Mucosa of rectum (tissue), 2 donors: ENCODE results near the gene DYNC2I2.
A peak's percentile ranks its signal among the peaks of the same experiment; 100 is the strongest.

ENCODE experiments used
- H3K27ac ChIP-seq, 2 donors: one replicate each; pipeline ENCODE4 v1.7.0; 2013; ENCODE audit warnings: inconsistent platforms in 2 of 2, low read depth in 2 of 2, low read length in 2 of 2
- H3K27me3 ChIP-seq, 2 donors: one replicate each; pipeline ENCODE4 v1.7.0; 2013; ENCODE audit warnings: low read length in 2 of 2; ENCODE audit not compliant: control insufficient read depth in 2 of 2, insufficient read depth in 2 of 2
- H3K36me3 ChIP-seq, 2 donors: one replicate each; pipeline ENCODE4 v1.7.0; 2013; ENCODE audit warnings: low read length in 2 of 2; ENCODE audit not compliant: control insufficient read depth in 2 of 2, insufficient read depth in 2 of 2
- H3K4me1 ChIP-seq, 2 donors: one replicate each; pipeline ENCODE4 v1.7.0; 2013; ENCODE audit warnings: low read length in 2 of 2, mild to moderate bottlenecking in 1 of 2; ENCODE audit not compliant: control insufficient read depth in 2 of 2, insufficient read depth in 2 of 2
- H3K4me3 ChIP-seq, 2 donors: one replicate each; pipeline ENCODE4 v1.7.0; 2013; ENCODE audit warnings: low read length in 2 of 2
- H3K9ac ChIP-seq, 2 donors: one replicate each; pipeline ENCODE4 v1.7.0; 2013; ENCODE audit warnings: low read length in 2 of 2, low read depth in 1 of 2, mild to moderate bottlenecking in 1 of 2
- H3K9me3 ChIP-seq, 2 donors: one replicate each; pipeline ENCODE4 v1.7.0; 2013; ENCODE audit warnings: low read length in 2 of 2; ENCODE audit not compliant: control insufficient read depth in 2 of 2
- donor health status: healthy.
- donor health status: Normal muscosa, but diverticular disease.

Gene DYNC2I2

DNA sequence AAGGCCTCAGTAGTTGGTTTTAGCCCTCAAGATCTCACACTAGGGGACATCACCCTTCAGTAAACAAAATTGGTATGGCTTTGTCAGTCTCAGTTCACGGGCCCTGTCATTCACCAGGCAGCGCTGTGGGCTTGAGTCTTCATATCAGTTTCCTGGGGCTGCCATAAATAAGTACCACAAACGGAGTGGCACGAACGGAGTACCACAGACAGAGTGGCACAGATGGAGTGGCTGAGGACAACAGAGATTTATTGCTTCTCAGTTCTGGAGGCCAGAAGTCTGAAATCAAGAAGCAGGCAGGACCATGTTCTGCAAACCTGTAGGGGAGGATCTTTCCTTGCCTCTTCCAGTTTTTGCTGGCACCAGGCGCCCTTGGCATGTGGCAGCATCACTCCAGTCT, 37.5 kb downstream of the DYNC2I2 start:
- Histone ChIP-seq H3K27ac (no peak overlapping the region), H3K4me1 (no peaks in the 10 kb centered on the region), H3K27me3 (no peaks in the 10 kb centered on the region), H3K36me3 (peaks cover 66 to 82% of the 10 kb centered on the region in 2 donors), H3K9ac (no peak overlapping the region), H3K9me3 (no peaks in the 10 kb centered on the region), H3K4me3 (no peak overlapping the region)

DNA sequence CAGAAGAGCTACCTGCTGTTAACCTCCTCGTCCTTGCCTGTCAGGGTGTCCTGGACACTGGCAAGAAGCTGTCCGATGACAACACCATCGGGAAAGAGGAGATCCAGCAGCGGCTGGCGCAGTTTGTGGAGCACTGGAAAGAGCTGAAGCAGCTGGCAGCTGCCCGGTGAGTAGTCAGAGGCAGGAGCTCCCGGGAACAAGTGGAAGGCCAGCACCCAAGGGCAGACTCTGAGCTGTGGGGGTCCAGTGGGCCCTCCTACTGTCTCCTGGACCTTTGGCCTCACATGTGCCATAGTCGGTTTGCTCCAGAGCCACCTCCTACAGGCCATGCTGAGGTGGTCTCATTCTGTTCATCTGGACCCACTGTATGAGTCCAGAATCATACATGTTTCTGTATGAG, 38.7 kb downstream of the DYNC2I2 start:
- no peaks in the 10 kb centered on the region for H3K27me3 ChIP-seq
- H3K4me1 ChIP-seq = no peaks in the 10 kb centered on the region
- H3K36me3 ChIP-seq = peaks cover 71 to 90% of the 10 kb centered on the region in 2 donors
- no peak overlapping the region for H3K9ac ChIP-seq
- H3K9me3 ChIP-seq = no peaks in the 10 kb centered on the region
- no peak overlapping the region for H3K27ac ChIP-seq
- H3K4me3 ChIP-seq = no peak overlapping the region

DNA sequence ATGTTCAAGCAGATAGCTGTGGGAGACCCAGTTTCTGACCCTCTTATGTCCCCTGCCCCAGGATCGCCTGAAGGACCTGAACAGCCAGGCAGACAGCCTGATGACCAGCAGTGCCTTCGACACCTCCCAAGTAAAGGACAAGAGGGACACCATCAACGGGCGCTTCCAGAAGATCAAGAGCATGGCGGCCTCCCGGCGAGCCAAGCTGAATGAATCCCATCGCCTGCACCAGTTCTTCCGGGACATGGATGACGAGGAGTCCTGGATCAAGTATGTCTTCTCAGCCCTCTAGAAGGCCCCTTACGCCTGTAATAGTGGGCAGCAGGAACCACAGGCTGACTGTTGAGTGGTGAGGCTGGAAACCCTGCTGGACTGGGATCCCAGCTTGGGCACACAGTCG, 41.1 kb downstream of the DYNC2I2 start:
- H3K9me3 ChIP-seq = no peaks in the 10 kb centered on the region
- no peaks in the 10 kb centered on the region for H3K27me3 ChIP-seq
- no peaks in the 10 kb centered on the region for H3K4me1 ChIP-seq
- no peak overlapping the region for H3K9ac ChIP-seq
- H3K27ac ChIP-seq = no peak overlapping the region
- H3K4me3 ChIP-seq = no peak overlapping the region
- peaks cover 79 to 89% of the 10 kb centered on the region in 2 donors for H3K36me3 ChIP-seq

DNA sequence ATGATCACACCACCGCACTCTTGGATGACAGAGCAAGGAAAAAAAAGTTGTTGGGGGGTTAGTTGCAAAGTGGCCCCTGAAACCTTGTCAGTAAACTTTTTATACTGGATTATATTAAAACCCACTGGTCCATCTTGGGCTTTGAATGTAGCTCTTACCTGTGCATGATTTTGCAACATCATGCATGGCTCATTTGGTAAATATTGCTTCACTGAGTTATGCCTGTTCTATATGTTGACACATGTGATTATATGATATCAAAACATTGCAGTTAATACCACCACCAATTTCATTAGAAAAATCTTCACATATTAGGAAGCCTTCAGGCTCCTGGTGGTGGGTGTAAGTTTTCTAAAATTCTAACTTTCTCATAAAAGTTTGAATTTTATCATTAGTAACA, 41.9 kb downstream of the DYNC2I2 start:
- H3K9me3 ChIP-seq = no peaks in the 10 kb centered on the region
- H3K36me3 ChIP-seq = peaks cover 80 to 90% of the 10 kb centered on the region in 2 donors
- H3K4me3 ChIP-seq = no peak overlapping the region
- no peak overlapping the region for H3K27ac ChIP-seq
- H3K27me3 ChIP-seq = no peaks in the 10 kb centered on the region
- no peaks in the 10 kb centered on the region for H3K4me1 ChIP-seq
- no peak overlapping the region for H3K9ac ChIP-seq

DNA sequence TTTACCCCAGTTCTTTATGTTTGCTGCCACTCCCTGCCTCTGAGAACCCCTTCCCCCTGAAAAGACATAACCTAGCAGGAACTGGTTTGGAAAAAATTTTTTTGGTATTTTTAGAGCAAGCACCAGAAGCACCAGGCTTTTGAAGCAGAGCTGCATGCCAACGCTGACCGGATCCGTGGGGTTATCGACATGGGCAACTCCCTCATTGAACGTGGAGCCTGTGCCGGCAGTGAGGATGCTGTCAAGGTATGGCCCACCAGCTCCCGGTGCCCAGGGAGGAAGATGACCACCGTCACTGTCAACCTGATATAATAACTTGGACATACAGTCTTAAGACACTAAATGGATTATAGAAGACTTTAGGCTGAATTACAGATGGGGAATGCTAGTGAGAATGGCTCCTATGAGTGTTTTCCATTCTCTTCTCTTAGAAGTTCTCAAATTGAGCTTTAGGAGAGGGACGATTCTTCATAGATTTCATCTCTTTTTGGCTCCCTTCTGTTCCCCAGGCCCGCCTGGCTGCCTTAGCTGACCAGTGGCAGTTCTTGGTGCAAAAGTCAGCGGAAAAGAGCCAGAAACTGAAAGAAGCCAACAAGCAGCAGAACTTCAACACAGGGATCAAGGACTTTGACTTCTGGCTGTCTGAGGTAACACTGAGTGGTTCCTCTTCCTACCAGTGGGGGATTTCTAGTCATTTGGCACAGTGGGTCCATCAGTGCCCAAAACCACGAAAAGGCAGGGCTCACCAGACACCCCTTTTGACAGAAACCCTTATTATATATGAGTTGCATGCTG, 44.9 kb downstream of the DYNC2I2 start:
- Histone ChIP-seq H3K4me1 (no peaks in the 10 kb centered on the region), H3K9me3 (no peaks in the 10 kb centered on the region), H3K36me3 (peaks cover 85 to 91% of the 10 kb centered on the region in 2 donors), H3K4me3 (no peak overlapping the region), H3K9ac (no peak overlapping the region), H3K27me3 (no peaks in the 10 kb centered on the region), H3K27ac (no peak overlapping the region)

GRCh38 chr9:128610897-128611296, 45.8 kb downstream of the DYNC2I2 start:
- H3K27me3 ChIP-seq = no peaks in the 10 kb centered on the region
- peaks cover 86 to 87% of the 10 kb centered on the region in 2 donors for H3K36me3 ChIP-seq
- H3K27ac ChIP-seq = no peak overlapping the region
- no peaks in the 10 kb centered on the region for H3K4me1 ChIP-seq
- H3K9ac ChIP-seq = no peak overlapping the region
- H3K4me3 ChIP-seq = no peak overlapping the region
- no peaks in the 10 kb centered on the region for H3K9me3 ChIP-seq

GRCh38 chr9:128607642-128608350, 48.9 kb downstream of the DYNC2I2 start:
- no peaks in the 10 kb centered on the region for H3K9me3 ChIP-seq
- no peaks in the 10 kb centered on the region for H3K4me1 ChIP-seq
- H3K4me3 ChIP-seq = no peak overlapping the region
- no peaks in the 10 kb centered on the region for H3K27me3 ChIP-seq
- H3K36me3 ChIP-seq = peaks cover 81 to 86% of the 10 kb centered on the region in 2 donors
- H3K27ac ChIP-seq = peak overlapping the region in 1 of 2 donors; percentile 4
- no peak overlapping the region for H3K9ac ChIP-seq

DNA sequence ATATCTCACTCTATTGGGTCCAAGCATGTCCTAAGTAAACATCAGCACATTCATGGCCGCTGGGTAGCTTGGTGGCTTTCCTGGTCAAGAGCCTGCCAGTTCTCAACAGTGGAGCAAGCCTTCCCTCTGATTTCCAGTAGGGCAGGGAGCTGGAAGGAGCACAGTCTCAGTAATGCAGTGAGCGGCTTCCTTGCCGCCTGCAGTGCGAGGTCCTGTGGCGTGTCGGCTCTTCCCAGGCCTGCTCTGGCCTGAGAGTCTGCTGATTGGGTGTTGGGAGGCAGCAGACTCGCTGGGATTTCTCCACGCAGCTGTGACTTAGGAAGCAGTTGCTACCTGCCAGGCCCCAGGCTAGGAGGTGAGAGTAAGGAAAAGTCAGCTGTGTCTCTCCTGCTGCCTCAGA, 53.0 kb downstream of the DYNC2I2 start:
- Histone ChIP-seq H3K4me3 (no peak overlapping the region), H3K9me3 (no peaks in the 10 kb centered on the region), H3K27ac (no peak overlapping the region), H3K27me3 (no peaks in the 10 kb centered on the region), H3K9ac (no peak overlapping the region), H3K4me1 (no peaks in the 10 kb centered on the region), H3K36me3 (peaks cover 72 to 76% of the 10 kb centered on the region in 2 donors)

- no peaks in the 10 kb centered on the region for H3K27me3 ChIP-seq
- H3K36me3 ChIP-seq = peaks cover 66 to 68% of the 10 kb centered on the region in 2 donors
- no peak overlapping the region for H3K9ac ChIP-seq
- H3K4me3 ChIP-seq = no peak overlapping the region
- no peak overlapping the region for H3K27ac ChIP-seq
- no peaks in the 10 kb centered on the region for H3K9me3 ChIP-seq
- no peaks in the 10 kb centered on the region for H3K4me1 ChIP-seq
Measured at GRCh38 chr9:128600099-128600498, 56.5 kb downstream of the DYNC2I2 start.

GRCh38 chr9:128595471-128595870, 61.2 kb downstream of the DYNC2I2 start:
- Histone ChIP-seq H3K27ac (no peak overlapping the region), H3K36me3 (peaks cover 70 to 76% of the 10 kb centered on the region in 2 donors), H3K27me3 (no peaks in the 10 kb centered on the region), H3K4me3 (no peak overlapping the region), H3K4me1 (no peaks in the 10 kb centered on the region), H3K9me3 (no peaks in the 10 kb centered on the region), H3K9ac (no peak overlapping the region)
